GM21717 (cell line): ENCODE measurements around the gene GAS7.

ENCODE experiments used
- ATAC-seq: cut with Tn5 transposase; IDR thresholded peaks from one replicate; pipeline ENCODE4 v1.9.1; 2021; ENCODE audit warnings: mild to moderate bottlenecking, moderate library complexity; ENCODE audit not compliant: unreplicated experiment

Gene GAS7

DNA sequence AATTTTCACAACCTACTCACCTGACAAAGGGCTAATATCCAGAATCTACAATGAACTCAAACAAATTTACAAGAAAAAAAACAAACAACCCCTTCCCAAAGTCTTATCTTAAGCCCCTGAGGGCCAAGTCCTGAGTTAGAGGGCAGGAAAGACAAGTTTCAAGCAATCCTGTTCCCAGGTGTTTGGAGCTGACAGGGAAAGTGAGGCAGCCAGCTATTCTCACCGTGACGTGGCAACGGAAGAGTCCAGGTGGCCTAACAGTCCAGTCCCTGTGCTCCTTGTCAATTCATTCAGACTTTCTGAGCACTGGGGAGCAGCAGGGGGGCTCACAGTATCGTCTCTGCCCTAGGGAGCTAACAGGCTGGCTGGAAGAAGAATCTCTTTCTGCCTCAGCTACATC, 203.6 kb downstream of the GAS7 start:
- no peak for ATAC-seq

GRCh38 chr17:9991796-9992195, 206.6 kb downstream of the GAS7 start:
- ATAC-seq = no peak

GRCh38 chr17:9991351-9991750, 207.1 kb downstream of the GAS7 start:
- ATAC-seq = no peak

DNA sequence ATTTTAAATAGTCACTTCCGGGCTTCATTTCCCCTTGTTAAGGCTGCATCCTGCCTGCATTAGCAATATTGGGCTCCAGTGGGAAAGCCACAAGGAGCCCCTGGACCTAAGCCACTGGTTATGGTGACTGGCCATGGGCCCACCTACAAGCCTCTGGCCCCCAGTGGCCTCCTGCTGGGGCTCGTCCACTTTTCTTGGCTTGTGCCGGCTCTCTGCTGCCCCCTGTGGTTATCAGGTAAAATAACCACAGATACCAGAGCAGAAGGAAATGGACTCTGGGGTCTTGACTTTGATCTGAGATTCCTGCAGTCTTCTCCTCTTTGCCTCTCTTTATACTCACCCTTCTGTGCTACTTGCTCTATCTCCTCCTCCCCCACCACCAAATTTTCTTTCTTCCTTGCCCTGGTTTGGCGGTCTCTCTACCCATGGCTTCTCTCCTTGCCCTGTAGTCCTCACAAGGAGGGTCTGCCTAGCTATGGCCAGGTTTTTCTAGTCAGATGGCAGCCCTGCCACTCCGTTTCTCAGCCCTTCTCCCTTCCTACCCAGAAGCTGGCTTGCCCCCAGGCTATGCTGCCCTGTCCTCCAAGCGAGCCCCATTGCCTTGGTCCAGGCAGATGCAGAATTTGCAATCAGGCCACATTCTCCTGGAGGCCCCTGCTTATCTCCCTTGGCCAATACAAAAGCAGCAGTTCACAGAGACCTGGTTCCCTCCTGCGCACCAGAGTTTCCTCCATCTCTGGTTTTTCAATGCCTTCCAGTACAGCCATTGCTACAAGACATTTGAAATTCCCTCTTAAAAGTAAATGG, 210.4 kb downstream of the GAS7 start:
- no peak for ATAC-seq

- ATAC-seq = no peak
Measured at GRCh38 chr17:9986754-9987382, 211.5 kb downstream of the GAS7 start.

GRCh38 chr17:9985646-9986045, 212.8 kb downstream of the GAS7 start:
- no peak for ATAC-seq

DNA sequence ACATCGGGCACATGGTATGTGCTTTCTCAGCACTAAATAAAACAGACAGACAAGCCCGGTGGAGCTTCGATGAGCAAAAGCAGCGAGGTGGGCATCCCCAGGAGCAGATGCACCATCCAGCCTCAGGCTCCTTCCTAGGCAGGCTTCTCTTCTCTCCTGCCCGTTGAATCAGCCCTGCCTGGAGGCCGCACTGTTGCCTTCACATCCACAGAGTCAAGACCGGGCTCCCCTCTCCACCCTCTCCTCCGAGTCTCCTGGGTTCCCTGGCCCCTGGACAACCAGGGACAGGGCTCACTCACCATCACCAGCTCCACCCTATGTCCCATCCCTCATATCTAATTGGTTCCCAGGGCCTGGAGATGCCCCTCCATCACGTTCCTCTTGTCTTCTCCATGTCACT, 213.6 kb downstream of the GAS7 start:
- no peak for ATAC-seq

- no peak for ATAC-seq
Measured at GRCh38 chr17:9982159-9982558, 216.2 kb downstream of the GAS7 start.

DNA sequence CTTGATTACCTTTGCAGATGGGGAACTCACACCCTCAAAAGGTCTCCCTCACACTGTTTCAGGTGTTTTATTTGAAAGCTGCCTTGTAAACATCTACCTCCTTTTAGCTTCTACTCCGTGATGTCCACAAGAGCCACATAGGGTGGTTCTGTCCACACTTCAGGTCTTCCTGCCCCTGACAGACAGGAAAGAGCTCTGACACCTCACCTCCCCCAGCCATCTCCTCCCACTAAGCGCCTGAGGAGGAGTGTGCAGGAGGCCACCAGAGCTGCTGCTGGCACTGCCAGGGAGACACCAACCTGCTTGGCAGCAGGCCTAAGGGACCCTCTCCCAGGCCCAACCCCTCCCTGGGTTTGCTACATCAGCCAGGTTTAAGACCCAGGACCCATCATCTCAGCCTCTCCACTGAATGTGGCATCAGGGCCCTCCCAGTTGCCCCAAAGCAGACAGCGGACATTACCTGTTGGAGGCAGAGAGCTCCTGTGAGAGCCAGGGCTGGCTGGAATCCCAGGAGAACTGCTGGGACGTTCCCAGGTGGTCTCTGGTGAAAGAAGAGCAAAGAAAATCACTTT, 217.0 kb downstream of the GAS7 start:
- no peak for ATAC-seq

DNA sequence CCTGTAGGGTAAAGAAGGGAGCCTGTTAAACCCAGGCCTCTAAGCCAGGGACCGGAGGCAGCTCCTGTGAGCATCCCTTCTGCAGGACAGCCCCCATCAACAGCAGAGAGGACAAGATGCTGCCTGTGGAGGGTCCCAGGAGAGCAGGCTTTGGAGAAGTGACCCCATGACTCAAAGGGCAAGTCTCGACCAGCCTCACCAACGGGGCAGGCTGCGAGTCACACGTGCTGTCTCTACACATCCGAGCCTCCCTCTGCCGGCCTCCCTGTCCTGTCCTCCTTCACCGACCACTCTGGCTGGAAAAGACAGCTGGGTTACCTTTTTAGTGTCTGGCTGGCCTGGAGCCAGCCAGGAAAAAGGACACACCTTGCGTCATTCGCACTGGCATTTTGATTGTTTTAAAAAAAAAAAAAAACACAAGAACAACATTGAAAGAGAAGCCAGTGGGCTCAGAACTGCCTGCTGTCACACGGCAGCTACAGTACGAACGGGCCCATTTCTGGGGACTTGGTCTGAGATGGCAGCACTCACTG, 218.9 kb downstream of the GAS7 start:
- no peak for ATAC-seq

DNA sequence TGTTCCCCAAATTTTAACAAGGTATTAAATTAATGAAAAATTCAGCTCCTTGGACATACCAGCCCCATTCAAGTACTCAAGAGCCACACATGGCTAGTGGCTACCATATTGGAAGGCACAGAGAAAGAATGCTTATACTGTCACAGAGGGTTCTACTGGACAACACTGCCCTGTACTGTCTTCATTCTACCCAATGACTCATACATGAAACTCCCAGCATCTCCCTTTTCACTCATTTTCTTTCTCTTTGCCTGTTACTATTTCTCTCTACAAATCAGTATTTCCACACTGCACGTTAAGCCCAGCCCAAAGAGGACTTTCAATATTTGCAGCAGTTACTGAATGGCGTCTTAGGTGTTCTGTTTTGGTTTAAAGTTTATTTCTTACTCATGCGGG, 221.2 kb downstream of the GAS7 start:
- ATAC-seq = no peak

- ATAC-seq = no peak
Measured at GRCh38 chr17:9976283-9977179, 221.9 kb downstream of the GAS7 start.

- no peak for ATAC-seq
Measured at GRCh38 chr17:9974448-9975381, 223.7 kb downstream of the GAS7 start.

DNA sequence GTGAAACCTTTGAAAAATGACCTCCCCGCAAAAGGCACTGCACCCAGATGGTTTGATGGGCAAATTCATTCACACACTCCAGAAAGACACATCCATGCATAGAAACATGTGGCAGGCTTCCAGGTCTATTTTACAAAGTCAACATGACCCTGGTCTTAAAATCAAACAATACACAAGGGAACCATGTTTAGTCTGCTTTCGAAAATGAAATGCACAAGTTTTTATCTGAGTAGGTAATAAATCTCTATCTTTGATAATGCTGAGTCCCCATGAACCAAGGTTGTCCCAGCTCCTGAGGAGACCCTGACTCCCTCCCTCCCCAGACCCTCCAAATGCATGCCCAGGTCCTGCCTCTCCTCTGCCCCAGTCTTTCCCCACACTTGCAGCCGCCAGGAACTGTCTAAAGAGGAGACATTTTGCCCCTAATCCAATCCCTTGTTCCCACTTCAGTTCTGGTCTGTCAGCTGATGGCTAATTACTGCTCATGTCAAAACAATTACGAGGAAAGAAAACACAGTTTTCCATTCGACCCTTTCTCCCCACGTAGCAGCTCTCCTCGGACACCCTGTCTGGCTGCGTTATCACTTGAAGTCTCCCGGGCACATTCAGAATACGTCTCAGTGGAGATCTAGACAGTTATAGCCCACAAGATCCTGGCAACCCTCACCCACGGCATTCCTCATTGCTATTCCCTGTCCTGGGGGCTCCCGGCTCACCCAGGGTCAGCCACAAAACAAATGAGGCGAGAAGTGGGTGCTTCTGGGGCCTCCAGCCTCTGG, 224.5 kb downstream of the GAS7 start:
- ATAC-seq = no peak

DNA sequence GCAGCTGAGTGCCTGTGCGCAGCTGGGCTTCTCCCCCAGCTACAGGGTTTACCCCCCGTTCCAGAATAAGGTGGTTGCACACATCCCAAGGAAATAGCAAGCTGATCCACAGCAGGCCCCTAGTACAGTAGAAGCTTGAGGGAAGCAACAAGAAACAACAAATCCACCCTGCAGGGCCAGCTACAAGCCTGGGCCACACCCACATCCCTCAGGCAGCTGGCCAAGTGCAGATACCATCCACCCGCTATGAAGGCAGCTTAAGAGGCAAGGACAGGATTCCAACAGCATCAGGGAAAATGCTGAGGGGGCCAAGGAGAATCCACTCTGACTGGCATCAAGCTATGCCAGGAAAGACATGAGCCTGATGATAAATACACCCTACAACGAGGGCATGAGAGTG, 226.4 kb downstream of the GAS7 start:
- no peak for ATAC-seq

DNA sequence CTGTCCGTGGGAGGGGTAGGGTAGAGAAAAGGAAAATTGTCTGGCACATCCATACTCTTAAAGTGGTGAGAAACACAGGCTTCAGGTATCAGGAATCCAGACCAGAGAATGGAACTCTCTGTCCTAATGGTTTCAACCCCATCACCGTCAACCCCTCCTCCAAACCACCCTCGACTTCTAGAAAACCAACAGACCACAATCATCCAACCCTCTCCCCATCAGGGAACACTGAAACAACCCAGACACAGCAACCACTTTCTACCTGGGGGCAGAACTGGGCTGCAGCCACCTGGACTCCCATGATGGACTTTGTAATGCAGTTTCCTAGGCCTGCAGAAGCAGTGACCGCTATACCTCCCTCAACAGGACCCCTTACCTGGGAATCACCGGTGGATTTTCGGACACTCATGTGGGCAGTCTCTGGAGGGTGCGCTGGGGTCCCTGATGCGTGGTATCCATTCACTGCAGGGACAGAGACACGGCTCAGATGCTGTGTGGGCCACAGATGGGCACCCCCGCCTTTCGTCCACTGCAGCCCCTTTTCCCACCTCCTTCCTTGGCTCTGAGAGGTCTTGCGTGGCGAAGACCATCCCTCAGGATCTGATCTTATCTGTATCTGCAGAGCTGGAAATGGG, 229.0 kb downstream of the GAS7 start:
- no peak for ATAC-seq

DNA sequence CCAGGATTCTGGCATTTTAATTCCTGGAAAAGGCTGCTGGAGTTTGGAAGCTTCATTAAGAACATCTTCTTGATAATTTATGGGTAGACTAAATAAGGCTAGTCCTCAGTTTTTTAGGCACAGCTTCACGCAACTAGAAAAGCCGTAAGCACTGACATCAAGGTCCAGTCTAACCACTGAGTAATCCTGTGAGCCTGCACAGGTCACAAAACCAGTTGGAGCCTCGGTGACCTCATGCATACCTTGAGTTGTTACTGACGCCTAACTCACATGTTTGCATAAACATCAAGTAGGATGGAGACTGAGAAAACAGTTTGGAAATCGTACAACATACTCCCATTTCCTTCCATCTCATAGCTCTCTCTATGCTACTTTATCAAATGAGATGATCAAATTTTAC, 229.5 kb downstream of the GAS7 start:
- ATAC-seq = no peak

GRCh38 chr17:9968008-9968407, 230.4 kb downstream of the GAS7 start:
- ATAC-seq = no peak
